Panc1 (cell line): ENCODE data around the gene LHX2. TPM values are rescaled to one million over a fixed set of nuclear protein-coding genes. Genes with fewer than 3 reads are reported as not detected.

Experiments used
- ATAC-seq: fragments of 200-7000 bp; cut with Tn5 transposase; 2 replicates; pipeline ENCODE4 v1.9.1; 2020; ENCODE audit warnings: mild to moderate bottlenecking, moderate library complexity
- BruUV-seq: library from RNA; stranded (reverse); fragments of 400-500 nt; replicated peaks from 2 replicates; lab custom pipeline; 2021; lab: Mats Ljungman, UMichigan
- CTCF ChIA-PET: fragments of 300-600 bp; sonication (Branson Sonifier 250); formaldehyde crosslinking; loops from one replicate; lab custom pipeline; 2022; ENCODE audit warnings: antibody characterized with exemption; lab: Charles Lee
- POLR2A ChIA-PET: fragments of 300-600 bp; sonication (Branson Sonifier 250); formaldehyde crosslinking; loops from one replicate; lab custom pipeline; 2022; ENCODE audit warnings: antibody characterized with exemption; lab: Charles Lee
- DNase-seq: peaks from one replicate; pipeline ENCODE4 v3.0.0-alpha.2; 2010; ENCODE audit warnings: low read depth, low spot score
- H3K27ac ChIP-seq: 2 replicates; pipeline ENCODE4 v1.5.1; 2011; ENCODE audit warnings: mild to moderate bottlenecking, low read length, inconsistent platforms
- H3K27me3 ChIP-seq: fragments of 200-500 bp; sonication (Bioruptor generic); 2 replicates; pipeline ENCODE4 v1.6.0; 2014; ENCODE audit warnings: low read length, inconsistent platforms; ENCODE audit not compliant: control insufficient read depth, insufficient read depth
- H3K36me3 ChIP-seq: fragments of 200-500 bp; sonication (Bioruptor generic); 2 replicates; pipeline ENCODE4 v1.5.1; 2014; ENCODE audit warnings: inconsistent platforms, mild to moderate bottlenecking, low read length, moderate library complexity; ENCODE audit not compliant: control insufficient read depth, insufficient read depth
- H3K4me1 ChIP-seq: 2 replicates; pipeline ENCODE4 v1.5.1; 2011; ENCODE audit warnings: inconsistent platforms, mild to moderate bottlenecking, low read length, moderate library complexity; ENCODE audit not compliant: control insufficient read depth, insufficient read depth
- H3K4me3 ChIP-seq, 2 experiments: 2 replicates each; pipeline ENCODE4 v1.5.1; 2011 to 2012; ENCODE audit warnings: low read depth in 2 of 2, low read length in 2 of 2, mild to moderate bottlenecking in 2 of 2, inconsistent platforms in 1 of 2, moderate library complexity in 1 of 2
- H3K9me3 ChIP-seq: fragments of 200-500 bp; sonication (Bioruptor generic); 2 replicates; pipeline ENCODE4 v1.5.1; 2014; ENCODE audit warnings: low read depth, mild to moderate bottlenecking, inconsistent platforms, low read length, moderate library complexity; ENCODE audit not compliant: control insufficient read depth, insufficient read depth
- POLR2AphosphoS5 ChIP-seq: IDR thresholded peaks from 2 replicates; pipeline ENCODE4 v1.6.1; 2012; ENCODE audit warnings: mild to moderate bottlenecking, low read depth, low read length, moderate library complexity
- SIN3A ChIP-seq: IDR thresholded peaks from 2 replicates; pipeline ENCODE4 v1.6.1; 2012; ENCODE audit warnings: low read depth, mild to moderate bottlenecking, low read length, moderate library complexity, borderline replicate concordance; ENCODE audit not compliant: insufficient read depth
- TCF7L2 ChIP-seq: IDR thresholded peaks from 2 replicates; pipeline ENCODE4 v1.6.1; 2011; ENCODE audit warnings: mild to moderate bottlenecking, low read depth, low read length, inconsistent platforms
- in situ Hi-C: cut with HindIII; loops from 2 replicates; pipeline ENCODE4 v1.10.0; 2016; ENCODE audit warnings: low sequenced_read_pairs, low pct_unique_long_range_greater_than_20kb
- intact Hi-C: fragments of 100-400 bp; cut with micrococcal nuclease; formaldehyde crosslinking; loops from one replicate; pipeline ENCODE4 v1.10.0; 2022; ENCODE audit not compliant: unreplicated experiment
- total RNA-seq: library from RNA; stranded (reverse); gene quantifications from one replicate; pipeline ENCODE4 v1.2.1, GENCODE V29; 2021; ENCODE audit not compliant: unreplicated experiment
- TF ChIP-seq, protein P1 (sequence below), 2 experiments: IDR thresholded peaks; 2 replicates each; pipeline ENCODE4 v1.6.1; 2011 to 2012; ENCODE audit warnings: low read depth in 2 of 2, control low read depth in 1 of 2, low read length in 1 of 2, mild to moderate bottlenecking in 1 of 2, moderate library complexity in 1 of 2; ENCODE audit not compliant: insufficient read depth in 1 of 2
- TF ChIP-seq, protein P2 (sequence below): fragments of 450-650 bp; IDR thresholded peaks from 2 replicates; pipeline ENCODE4 v1.5.1; 2017; ENCODE audit warnings: mild to moderate bottlenecking

Gene LHX2
- total RNA-seq, 1 experiment from 2014 or later = 0.36 TPM

DNA sequence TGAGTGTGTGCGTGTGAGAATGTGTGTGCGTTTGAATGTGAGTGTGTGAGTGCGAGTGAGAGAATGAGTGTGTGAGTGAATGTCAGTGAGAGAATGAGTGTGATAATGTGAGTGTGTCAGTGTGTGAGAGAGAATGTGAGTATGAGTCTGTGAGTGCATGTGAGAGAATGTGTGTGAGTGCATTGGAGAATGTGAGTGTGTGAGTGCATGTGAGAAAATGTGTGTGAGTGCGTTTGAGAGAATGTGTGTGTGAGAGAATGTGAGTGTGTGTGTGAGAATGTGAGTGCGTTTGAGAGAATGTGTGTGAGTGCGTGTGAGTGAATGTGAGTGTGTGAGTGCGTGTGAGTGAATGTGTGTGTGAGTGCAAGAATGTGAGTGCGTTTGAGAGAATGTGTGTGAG, 39.0 kb upstream of the LHX2 start:
- H3K4me1 ChIP-seq = no peaks in the 10 kb centered on the region
- no peak overlapping the region for H3K27ac ChIP-seq
- no peaks in the 10 kb centered on the region for H3K9me3 ChIP-seq
- ChIA-PET POLR2A (no interaction called here), CTCF (no interaction called here)
- H3K27me3 ChIP-seq = no peaks in the 10 kb centered on the region
- TF ChIP-seq POLR2AphosphoS5 (no peak), SIN3A (no peak), TCF7L2 (no peak)
- TF ChIP-seq, protein P1, sequence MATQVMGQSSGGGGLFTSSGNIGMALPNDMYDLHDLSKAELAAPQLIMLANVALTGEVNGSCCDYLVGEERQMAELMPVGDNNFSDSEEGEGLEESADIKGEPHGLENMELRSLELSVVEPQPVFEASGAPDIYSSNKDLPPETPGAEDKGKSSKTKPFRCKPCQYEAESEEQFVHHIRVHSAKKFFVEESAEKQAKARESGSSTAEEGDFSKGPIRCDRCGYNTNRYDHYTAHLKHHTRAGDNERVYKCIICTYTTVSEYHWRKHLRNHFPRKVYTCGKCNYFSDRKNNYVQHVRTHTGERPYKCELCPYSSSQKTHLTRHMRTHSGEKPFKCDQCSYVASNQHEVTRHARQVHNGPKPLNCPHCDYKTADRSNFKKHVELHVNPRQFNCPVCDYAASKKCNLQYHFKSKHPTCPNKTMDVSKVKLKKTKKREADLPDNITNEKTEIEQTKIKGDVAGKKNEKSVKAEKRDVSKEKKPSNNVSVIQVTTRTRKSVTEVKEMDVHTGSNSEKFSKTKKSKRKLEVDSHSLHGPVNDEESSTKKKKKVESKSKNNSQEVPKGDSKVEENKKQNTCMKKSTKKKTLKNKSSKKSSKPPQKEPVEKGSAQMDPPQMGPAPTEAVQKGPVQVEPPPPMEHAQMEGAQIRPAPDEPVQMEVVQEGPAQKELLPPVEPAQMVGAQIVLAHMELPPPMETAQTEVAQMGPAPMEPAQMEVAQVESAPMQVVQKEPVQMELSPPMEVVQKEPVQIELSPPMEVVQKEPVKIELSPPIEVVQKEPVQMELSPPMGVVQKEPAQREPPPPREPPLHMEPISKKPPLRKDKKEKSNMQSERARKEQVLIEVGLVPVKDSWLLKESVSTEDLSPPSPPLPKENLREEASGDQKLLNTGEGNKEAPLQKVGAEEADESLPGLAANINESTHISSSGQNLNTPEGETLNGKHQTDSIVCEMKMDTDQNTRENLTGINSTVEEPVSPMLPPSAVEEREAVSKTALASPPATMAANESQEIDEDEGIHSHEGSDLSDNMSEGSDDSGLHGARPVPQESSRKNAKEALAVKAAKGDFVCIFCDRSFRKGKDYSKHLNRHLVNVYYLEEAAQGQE (IDR thresholded peaks at IDR 0.05; ENCODE audit: insufficient read depth in 1 of 2, low read depth in 2 of 2, low read length in 1 of 2) = no peak
- TF ChIP-seq, protein P2, sequence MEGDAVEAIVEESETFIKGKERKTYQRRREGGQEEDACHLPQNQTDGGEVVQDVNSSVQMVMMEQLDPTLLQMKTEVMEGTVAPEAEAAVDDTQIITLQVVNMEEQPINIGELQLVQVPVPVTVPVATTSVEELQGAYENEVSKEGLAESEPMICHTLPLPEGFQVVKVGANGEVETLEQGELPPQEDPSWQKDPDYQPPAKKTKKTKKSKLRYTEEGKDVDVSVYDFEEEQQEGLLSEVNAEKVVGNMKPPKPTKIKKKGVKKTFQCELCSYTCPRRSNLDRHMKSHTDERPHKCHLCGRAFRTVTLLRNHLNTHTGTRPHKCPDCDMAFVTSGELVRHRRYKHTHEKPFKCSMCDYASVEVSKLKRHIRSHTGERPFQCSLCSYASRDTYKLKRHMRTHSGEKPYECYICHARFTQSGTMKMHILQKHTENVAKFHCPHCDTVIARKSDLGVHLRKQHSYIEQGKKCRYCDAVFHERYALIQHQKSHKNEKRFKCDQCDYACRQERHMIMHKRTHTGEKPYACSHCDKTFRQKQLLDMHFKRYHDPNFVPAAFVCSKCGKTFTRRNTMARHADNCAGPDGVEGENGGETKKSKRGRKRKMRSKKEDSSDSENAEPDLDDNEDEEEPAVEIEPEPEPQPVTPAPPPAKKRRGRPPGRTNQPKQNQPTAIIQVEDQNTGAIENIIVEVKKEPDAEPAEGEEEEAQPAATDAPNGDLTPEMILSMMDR = no peak
- ATAC-seq = no peak
- no peaks in the 10 kb centered on the region for H3K36me3 ChIP-seq
- H3K4me3 ChIP-seq = no peak overlapping the region
- in situ Hi-C loops (no loop called here), intact Hi-C loops (no loop called here)
- no TSS peak for BruUV-seq
- no peak for DNase-seq

DNA sequence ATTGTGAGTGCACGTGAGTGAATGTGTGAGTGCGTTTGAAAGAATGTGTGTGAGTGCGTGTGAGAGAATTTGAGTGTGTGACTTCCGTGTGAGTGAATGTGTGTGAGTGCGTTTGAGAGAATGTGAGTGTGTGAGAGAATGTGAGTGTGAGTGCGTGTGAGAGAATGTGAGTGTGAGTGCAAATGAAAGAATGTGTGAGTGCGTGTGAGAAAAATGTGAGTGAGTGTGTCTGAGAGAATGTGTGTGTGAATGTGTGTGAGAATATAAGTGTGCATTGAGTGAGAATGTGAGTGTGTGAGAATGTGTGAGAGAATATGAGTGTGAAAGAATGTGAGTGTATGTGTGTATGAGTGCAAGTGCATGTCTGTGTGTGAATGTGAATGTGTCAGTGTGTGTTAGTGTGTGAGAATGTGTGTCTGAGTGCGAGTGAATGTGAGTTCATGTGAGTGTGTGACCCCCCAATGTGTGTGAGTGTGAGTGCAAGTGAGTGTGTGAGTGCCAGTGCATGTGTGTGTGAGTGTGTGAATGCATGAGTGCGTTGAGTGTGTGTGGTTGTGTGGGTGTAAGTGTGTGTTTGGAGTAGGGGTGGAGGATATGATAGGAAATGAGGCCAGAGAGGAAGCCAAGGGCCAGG, 37.9 kb upstream of the LHX2 start:
- intact Hi-C loops = no loop called here
- H3K27ac ChIP-seq = no peak overlapping the region
- CTCF ChIA-PET = interaction anchor here (0.7 kb wide), 1 partner anchor 806 kb away, joined by 4 read pairs; no protein-coding TSS in a partner anchor
- ATAC-seq (no peak), DNase-seq (no peak)
- in situ Hi-C loops = no loop called here
- TF ChIP-seq, protein P1 (IDR thresholded peaks at IDR 0.05; ENCODE audit: insufficient read depth in 1 of 2, low read depth in 2 of 2, low read length in 1 of 2) = no peak
- TF ChIP-seq, protein P2 = no peak
- TF ChIP-seq SIN3A = no peak
- TF ChIP-seq POLR2AphosphoS5 = no peak
- no peak for TF ChIP-seq TCF7L2
- H3K36me3 ChIP-seq = no peaks in the 10 kb centered on the region
- no peak overlapping the region for H3K4me3 ChIP-seq
- POLR2A ChIA-PET = no interaction called here
- no peaks in the 10 kb centered on the region for H3K27me3 ChIP-seq
- BruUV-seq = no TSS peak
- no peaks in the 10 kb centered on the region for H3K9me3 ChIP-seq
- no peaks in the 10 kb centered on the region for H3K4me1 ChIP-seq
